ENCODE results near the gene MS4A14.

GRCh38 chr11:60357771-60358170, 38.5 kb upstream of the MS4A14 start:
- TF ChIP-seq CTCF (IDR thresholded peaks at IDR 0.05): no peak
- no peak for TF ChIP-seq EP300 (IDR thresholded peaks at IDR 0.05)
- no peak for TF ChIP-seq POLR2A (IDR thresholded peaks at IDR 0.05)

Measured in gastroesophageal sphincter (tissue), 3 donors.